Measurements from ENCODE around the gene CNOT6.
"Not testable (repeated sequence)": the region's sequence is repeated elsewhere in the genome, so short reads cannot be mapped to it uniquely, and the experiment has no call there.

Gene CNOT6

GRCh38 chr5:180522330-180522729 is 28.2 kb downstream of the CNOT6 start:
- DNase-seq, result no peak

GRCh38 chr5:180523629-180524466 is 29.7 kb downstream of the CNOT6 start:
- no peak for DNase-seq

DNA sequence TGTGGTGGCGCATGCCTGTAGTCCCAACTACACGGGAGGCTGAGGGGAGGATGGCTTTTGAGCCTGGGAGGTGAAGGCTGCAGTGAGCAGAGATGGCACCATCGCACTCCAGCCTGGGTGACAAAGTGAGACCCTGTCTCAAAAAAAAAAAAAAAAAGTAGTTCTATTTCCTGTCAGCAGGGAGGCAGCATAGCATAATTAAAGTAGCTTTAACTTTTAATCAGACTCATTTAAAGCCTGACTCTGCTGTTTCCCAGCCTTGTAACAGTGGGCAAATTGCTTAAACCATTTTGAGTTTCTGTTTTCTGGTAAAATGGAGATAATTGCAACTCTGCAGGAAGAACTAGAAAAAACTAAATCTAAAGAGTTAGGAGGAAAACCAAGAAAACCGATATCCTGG is 31.2 kb downstream of the CNOT6 start:
- no peak for DNase-seq

- no peak for DNase-seq
Measured at GRCh38 chr5:180526269-180526668, 32.1 kb downstream of the CNOT6 start.

- no peak for DNase-seq
Measured at GRCh38 chr5:180527659-180528058, 33.5 kb downstream of the CNOT6 start.

GRCh38 chr5:180531036-180531585 is 36.9 kb downstream of the CNOT6 start:
- DNase-seq, result not testable (repeated sequence)

DNA sequence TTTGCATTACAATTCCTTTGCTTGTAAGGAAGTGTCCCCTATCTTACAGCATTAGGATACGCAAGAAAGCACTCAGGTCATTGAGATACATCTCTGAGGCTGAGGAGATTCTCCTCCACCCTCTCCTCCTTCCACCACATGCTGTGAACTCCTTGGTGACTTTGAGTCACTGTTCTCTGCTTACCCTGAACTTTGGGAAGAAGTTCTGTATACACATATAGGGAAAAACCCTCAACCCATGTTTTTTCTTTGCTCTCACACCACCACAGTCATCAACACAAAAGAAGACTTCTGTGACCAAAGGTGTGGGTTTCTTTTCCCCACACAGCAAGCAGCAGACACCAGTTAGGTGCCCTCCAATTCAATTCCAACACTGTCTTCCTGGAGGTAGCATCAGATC is 38.1 kb downstream of the CNOT6 start:
- DNase-seq, result no peak

DNA sequence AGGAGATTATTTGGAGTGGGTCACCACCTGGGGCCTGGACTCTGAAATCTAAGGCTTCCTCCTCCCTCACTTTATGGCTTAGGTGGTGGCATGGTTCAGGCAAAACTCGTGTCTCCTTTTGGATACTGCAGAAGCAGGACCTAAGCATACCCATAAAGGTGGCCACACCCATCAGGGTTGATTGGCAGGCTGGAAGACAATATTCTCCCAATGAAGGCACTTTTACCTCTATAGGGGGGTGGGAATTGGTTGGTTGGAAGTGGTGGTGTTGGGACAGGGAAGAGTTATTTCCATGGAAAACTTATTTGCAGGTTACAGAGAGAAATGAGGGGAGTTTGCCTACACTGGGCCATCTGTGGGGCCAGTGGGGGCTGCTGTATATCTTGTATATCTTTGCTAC is 39.7 kb downstream of the CNOT6 start:
- DNase-seq, result no peak

GRCh38 chr5:180535573-180535972 is 41.4 kb downstream of the CNOT6 start:
- no peak for DNase-seq

DNA sequence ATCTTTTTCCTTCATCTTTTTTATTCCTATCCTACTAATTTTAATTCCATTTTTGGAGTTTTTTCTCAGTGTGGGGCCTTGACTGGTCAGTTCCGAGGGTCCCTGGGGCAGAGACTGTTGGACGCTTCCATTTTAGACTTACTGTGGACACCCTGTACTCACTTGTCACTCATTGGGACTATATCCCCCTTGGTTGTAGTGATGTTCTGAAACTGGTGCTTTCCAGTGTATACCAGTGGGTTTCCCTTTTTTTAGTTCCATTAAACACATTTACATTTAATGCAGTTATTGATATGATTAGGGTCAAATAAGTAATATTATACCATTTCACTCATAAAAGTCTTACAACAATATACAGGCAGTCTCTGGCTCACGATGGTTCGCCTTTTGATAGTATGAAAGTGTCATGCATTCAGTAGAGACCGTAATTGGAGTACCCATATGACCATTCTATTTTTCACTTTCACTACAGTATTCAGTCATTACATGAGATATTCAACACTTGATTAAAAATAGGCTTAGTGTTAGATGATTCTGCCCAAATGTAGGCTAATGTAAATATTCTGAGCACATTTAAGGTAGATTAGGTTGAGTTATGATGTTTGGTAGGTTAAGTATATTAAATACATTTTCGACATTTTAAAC is 46.0 kb downstream of the CNOT6 start:
- DNase-seq, result no peak

- DNase-seq, result no peak
Measured at GRCh38 chr5:180541710-180542109, 47.5 kb downstream of the CNOT6 start.

DNA sequence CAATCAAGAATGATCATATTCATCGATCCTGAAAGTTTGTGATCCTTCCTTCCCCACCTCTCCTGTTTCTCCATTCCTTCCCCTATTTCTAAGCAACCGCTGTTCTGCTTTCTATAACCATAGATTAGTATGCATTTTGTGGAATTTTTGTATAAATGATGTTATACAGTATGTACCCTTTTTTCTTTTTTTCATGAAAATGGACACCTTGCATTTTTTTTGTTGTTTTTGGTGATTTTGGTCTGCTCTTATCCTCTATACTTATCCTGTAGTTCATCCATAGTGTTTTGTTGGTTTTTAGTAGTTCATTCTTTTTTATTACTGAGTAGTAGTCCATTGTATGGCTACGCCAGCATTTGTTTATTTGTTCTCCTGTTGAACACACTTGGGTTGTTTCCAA is 51.1 kb downstream of the CNOT6 start:
- DNase-seq, result no peak

DNA sequence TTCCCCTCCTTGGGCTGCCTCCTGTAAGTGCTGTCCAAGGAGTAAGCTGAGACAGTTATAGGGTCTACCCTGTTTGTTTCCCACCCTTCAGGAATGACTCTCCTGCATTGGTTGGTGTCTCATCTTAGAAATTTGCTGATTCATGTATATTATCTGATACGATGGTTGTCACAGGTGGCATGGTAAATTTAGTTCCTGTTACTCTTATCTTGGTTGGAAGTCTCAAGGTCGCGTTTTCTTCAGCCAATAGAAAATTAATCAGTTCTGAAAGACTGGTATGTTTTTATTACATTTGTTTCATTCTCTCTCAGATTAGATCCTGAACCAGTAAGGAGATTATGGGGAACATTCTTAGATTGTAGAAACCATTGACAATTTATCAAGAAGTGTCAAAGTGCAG is 54.4 kb downstream of the CNOT6 start:
- DNase-seq, result no peak

DNA sequence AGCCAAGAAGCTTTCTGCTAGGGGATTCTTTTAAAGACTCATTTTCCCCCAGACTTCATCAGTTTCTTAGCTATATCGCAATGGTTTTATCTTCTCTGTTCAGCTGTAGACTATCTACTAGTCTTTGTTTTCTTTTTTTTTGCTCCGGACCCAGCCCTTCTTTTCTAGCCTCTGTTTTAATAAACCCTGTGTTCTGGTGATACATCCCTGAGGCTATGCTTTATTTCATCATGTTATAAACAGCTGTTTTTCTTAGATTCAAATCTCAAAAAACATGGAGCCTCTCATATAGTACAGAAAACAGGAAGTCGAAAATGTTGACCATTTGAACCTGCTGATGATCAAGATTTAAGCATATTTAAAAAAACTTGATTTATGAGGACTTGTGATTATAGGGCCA is 59.4 kb downstream of the CNOT6 start:
- DNase-seq, result no peak

GRCh38 chr5:180555168-180555921 is 61.2 kb downstream of the CNOT6 start:
- DNase-seq, result no peak

- no peak for DNase-seq
Measured at GRCh38 chr5:180557217-180557809, 63.1 kb downstream of the CNOT6 start.

DNA sequence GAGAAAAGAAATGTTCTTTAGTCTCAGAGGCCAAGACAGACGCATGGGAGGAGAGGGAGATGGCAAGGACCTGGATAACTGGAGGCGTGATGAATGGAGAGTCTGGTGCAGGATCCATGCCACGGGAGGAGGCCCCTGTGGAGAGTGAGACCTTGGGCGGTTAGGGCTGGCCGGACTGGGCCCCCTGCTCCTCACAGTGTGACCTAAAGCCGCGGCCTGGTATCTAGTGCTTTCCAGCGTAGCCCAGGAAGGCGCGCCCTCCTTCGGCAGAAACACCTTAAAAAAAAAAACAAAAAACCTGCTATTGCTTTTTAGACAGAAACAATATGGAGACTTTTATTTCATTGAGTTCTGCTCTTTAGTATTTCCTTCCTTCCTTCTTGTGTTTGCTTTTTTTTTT is 64.1 kb downstream of the CNOT6 start:
- DNase-seq, result no peak

DNA sequence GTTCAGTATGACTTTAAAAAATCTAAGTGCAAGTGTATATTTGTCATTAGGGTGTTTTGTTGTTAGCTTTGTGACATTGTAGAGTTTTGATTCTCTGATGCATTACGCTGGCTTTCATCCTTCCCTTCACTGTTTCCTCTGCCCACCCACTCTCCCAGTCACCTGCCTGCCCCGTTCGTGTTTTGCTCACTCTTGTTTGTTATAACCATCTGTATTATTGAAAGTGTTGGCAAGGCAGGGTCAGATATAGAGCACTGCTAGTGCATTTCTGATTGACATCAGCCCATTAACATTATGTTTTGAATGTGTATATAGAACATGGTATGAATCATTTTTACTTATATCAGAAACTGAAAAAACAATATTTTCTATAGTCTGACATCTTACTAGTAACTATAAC is 69.8 kb downstream of the CNOT6 start:
- DNase-seq, result no peak

DNA sequence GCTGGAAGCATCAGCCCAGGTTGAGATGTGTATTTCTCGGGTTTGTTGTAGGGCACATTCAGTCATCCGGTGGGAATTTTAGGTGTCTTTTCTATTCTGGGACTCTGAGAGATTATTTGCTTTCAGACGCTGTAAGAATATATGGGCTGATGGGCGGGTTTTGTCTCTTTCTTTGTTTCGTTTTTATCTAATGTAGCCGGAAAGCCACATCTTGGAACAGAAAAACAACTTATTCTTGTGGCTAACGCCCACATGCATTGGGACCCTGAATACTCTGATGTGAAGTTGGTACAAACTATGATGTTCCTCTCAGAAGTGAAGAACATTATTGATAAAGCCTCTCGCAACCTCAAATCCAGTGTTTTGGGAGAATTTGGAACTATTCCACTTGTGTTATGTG is 74.7 kb downstream of the CNOT6 start:
- no peak for DNase-seq

- DNase-seq, result no peak
Measured at GRCh38 chr5:180575571-180575970, 81.4 kb downstream of the CNOT6 start.

DNA sequence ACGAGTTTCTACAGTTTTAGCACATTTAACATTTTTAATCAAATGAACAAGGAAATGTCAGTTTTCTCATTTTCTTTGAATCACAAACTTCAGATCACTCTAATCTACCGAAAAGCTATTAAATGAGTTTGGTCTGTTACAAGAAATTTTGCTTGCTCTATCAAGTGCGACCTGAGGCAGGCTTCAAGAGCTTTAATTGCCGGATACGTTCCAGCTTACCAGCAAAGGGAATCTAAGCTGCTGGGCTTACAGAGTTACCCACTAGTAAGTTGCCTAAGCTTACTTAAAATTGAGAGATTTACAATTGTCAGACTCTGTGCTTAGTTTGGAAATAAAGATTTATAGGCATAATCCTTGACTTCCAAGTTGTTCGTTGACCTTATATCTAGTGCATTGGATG is 86.5 kb downstream of the CNOT6 start:
- no peak for DNase-seq

- DNase-seq, result no peak
Measured at GRCh38 chr5:180583738-180584137, 89.6 kb downstream of the CNOT6 start.

GRCh38 chr5:180586204-180586603 is 92.0 kb downstream of the CNOT6 start:
- DNase-seq, result no peak

Measured in GF-D8 (cell line).